NCI-H2196 treated with DMSO at 0.1 percent for 48 hours (cell line): ENCODE data around the gene EIF2S3.
"Not testable (repeated sequence)": the region's sequence is repeated elsewhere in the genome, so short reads cannot be mapped to it uniquely, and the experiment has no call there.

Source experiments
- DNase-seq: peaks from one replicate; lab custom pipeline; 2025; ENCODE audit not compliant: unreplicated experiment; lab: John Stamatoyannopoulos, UW

EIF2S3 gene

GRCh38 chrX:24049643-24050042 lies 5.1 kb upstream of the EIF2S3 start:
- DNase-seq, result not testable (repeated sequence)

DNA sequence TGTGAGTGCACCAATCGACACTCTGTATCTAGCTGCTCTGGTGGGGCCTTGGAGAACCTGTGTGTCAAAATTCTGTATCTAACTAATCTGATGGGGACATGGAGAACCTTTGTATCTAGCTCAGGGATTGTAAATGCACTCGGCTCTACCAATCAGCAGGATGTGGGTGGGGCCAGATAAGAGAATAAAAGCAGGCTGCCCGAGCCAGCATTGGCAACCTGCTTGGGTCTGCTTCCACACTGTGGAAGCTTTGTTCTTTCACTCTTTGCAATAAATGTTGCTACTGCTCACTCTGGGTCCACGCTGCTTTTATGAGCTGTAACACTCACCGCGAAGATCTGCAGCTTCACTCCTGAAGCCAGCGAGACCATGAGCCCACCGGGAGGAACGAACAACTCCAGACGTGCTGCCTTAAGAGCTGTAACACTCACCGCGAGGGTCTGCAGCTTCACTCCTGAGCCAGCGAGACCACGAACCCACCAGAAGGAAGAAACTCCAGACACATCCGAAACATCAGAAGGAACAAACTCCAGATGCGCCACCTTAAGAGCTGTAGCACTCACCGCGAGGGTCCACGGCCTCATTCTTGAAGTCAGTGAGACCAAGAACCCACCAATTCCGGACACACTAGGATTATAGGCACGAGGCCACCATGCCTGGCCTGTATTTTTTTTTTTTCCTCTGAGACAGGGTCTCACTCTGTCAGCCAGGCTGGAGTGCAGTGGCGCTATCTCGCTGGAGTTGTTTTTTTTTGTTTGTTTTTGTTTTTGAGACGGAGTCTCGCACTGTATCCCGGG lies 4.0 kb upstream of the EIF2S3 start:
- DNase-seq, result not testable (repeated sequence)

GRCh38 chrX:24055043-24055356 lies 244 bp downstream of the EIF2S3 start:
- no peak for DNase-seq

GRCh38 chrX:24063488-24063887 lies 8.7 kb downstream of the EIF2S3 start:
- no peak for DNase-seq

DNA sequence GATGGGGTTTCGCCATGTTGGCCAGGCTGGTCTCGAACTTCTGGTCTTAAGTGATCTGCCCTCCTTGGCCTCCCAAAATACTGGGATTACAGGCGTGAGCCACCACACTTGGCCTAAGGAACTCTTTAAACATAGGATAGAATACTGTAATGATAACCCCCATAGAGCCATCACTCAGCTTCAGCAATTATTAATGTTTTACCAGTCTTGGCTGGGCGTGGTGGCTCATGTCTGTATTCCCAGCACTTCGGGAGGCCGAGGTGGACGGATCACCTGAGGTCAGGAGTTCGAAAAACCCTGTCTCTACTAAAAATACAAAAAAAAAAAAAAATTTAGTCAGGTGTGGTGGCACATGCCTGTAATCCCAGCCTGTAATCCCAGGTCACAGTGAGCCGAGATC lies 15.1 kb downstream of the EIF2S3 start:
- DNase-seq, result no peak

DNA sequence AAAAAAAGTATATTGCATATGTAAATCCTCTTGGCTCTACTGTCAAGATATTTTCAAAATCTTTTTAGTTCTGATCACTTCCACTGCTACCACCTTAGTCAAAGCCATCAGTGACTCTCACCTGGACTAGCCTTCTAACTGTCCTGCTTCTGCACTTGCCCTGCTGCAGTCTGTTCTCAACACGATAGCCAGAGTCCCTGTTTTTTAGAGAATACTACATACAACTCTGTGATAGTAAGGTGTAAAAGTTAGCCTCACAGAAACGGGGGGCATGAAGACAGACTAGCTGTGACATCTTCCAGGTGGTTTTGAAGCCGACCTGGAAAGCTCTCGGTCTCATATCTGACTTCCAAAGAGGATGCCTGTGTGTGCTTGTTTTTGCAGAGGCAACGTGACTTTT lies 24.7 kb downstream of the EIF2S3 start:
- DNase-seq, result no peak

GRCh38 chrX:24080245-24080644 lies 25.5 kb downstream of the EIF2S3 start:
- DNase-seq, result not testable (repeated sequence)

GRCh38 chrX:24080704-24081103 lies 25.9 kb downstream of the EIF2S3 start:
- no peak for DNase-seq

GRCh38 chrX:24081661-24082154 lies 27.0 kb downstream of the EIF2S3 start:
- DNase-seq, result no peak

DNA sequence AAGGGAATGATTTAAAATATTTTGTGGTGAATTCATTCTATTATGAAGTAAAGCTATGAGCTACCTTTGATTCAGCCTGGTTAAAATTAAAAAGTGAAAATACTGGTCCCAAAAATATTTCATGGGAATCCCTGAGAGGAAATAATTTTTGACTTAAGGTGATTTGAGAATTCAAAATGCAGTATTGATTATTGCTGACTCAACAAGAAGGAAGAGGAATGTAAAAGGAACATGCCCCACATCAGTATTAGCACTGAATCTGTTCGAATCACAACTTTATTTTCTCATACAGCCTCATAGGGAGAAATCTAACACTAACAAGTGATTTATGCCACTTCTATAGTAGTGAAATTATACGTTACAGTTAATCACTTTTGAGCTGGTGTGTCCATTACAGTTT lies 27.7 kb downstream of the EIF2S3 start:
- no peak for DNase-seq

GRCh38 chrX:24085101-24085500 lies 30.3 kb downstream of the EIF2S3 start:
- no peak for DNase-seq

DNA sequence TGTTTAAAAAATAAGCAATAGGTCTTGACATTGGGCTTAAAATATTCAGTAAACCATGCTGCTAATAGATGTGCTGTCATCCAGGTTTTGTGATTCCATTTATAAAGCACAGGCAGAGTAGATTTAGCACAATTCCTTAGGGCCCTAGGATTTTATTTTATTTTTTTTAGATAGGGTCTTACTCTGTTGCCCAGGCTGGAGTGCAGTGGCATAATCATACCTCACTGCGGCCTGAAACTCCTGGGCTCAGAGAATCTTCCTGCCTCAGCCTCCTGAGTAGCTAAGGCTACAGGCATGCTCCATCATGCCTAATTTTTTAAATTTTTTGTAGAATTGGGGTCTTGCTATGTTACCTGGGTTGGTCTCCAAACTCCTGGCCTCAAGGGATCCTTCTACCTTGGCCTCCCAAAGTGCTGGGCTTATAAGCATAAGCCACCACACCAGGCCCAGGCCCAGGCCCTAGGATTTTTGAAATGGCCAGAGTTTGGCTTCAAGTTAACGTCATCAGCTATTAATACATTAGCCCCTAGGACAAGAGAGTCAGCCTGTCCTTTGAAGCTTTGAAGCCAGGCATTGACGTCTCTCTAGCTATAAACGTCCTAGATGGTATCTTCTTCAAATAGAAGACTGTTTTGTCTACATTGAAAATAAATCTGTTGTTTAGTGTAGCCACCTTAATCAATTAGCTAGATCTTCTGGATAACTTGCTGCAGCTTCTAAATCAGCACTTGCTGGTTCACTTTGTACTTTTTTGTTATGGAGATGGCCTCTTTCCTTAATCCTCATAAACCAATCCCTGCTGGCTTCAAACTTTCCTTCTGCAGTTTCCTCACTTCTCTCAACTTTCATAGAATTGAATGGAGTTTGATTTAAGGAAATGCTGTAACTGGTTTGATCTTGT lies 35.8 kb downstream of the EIF2S3 start:
- DNase-seq, result no peak

- DNase-seq, result no peak
Measured at GRCh38 chrX:24093746-24094145, 39.0 kb downstream of the EIF2S3 start.

DNA sequence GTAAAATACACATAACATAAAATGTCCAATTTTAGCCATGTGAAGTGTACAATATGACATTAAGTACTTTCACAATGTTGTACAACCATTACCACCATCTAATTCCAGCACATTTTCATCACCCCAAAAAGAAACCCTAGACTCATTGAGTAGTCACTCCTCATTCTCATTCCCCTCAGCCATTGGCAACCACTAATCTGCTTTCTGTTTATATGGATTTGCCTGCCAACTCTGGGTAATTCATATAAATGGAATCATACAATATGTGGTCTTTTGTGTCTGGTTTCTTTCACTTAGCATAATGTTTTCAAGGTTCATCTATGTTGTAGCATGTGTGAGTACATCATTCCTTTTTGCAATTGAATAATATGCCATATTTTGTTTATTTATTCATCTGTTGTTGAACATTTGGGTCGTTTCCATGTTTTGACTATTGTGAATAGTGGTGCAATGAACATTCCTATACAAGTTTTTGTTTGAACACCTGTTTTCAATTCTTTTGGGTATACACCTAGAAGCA lies 43.0 kb downstream of the EIF2S3 start:
- no peak for DNase-seq

- no peak for DNase-seq
Measured at GRCh38 chrX:24098932-24099331, 44.2 kb downstream of the EIF2S3 start.

- DNase-seq, result no peak
Measured at GRCh38 chrX:24099394-24099793, 44.6 kb downstream of the EIF2S3 start.

- no peak for DNase-seq
Measured at GRCh38 chrX:24100713-24101112, 46.0 kb downstream of the EIF2S3 start.

DNA sequence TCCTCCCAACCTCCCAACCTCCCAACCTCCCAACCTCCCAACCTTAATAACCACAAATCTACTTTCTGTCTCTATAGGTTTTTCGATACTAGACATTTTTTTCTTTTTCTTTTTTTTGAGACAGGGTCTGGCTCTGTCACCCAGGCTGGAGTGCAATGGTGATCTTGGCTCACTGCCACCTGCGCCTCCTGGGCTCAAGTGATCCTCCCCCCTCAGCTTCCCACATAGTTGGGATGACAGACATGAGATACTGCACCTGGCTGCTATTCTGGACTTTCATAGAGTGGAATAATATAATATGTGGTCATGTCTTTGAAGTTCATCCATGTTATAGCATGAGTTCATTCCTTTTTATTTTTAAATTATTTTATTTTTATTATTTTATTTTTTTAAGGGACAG lies 55.3 kb downstream of the EIF2S3 start:
- DNase-seq, result no peak

- no peak for DNase-seq
Measured at GRCh38 chrX:24113181-24113580, 58.4 kb downstream of the EIF2S3 start.

DNA sequence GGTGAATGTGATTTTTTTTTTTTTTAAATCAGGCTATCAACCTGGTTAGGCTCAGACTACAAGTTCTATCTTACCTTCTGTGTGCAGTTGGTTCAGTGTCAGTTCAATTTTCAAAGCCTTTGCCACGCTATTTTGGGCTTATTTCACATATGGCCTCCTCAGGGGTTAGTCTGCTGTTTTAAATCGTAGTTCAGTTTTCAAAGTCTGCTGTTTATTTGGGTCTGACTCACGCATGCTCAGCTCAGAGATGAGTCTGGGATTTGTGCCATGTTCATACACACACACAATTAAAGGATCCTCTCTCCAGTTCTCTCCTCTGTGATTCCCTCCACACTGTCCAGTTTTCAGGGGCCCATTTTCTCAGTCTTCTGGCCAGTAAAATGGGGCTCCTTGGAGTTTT lies 62.5 kb downstream of the EIF2S3 start:
- DNase-seq, result no peak

DNA sequence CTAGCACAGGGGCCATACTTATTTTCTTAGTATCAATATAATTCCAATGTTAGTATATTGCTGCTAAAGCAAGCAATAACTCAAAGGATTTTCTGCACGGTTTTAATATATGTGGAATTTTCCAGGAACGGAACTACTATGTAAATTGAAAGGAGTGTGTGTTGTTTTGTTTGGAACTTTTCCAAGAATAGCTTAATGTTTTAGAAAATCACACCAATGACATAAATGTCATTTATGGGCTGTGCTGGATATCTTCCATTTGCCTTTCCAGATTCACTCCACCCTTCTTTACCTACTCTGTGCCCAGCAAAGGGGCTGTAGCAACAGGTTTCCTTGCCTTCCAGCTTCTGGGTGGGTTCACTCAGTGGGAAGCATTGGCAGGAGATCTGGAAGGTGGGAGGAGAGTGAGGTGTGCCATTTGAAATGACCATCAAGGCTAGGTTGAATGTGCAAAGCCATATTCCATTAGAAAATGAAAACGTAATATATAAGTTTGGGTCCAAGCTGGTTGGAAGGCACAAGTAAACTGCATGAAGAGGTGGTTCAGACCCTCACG lies 69.6 kb downstream of the EIF2S3 start:
- DNase-seq, result no peak
